Keratinocyte (primary cell): ENCODE data around the gene TMOD3. TPM values are rescaled to one million over a fixed set of nuclear protein-coding genes. Genes with fewer than 3 reads are reported as not detected.

Source experiments
- DNase-seq: peaks from one replicate; pipeline ENCODE4 v3.0.0-alpha.2; 2011; ENCODE audit warnings: low read depth, missing footprints, low spot score
- FAIRE-seq: peaks from 2 replicates; lab custom pipeline; 2011; peaks lifted over from hg19 to GRCh38; lab: Jason Lieb, UNC
- H2AFZ ChIP-seq: 2 replicates; pipeline ENCODE4 v1.6.0; 2012; ENCODE audit warnings: low read length, control low read depth, inconsistent platforms; ENCODE audit not compliant: control insufficient read depth
- H3K27ac ChIP-seq: 2 replicates; pipeline ENCODE4 v1.5.1; 2011; ENCODE audit warnings: low read length; ENCODE audit not compliant: control insufficient read depth, insufficient read depth
- H3K27me3 ChIP-seq: 3 replicates; pipeline ENCODE4 v1.6.0; 2011; ENCODE audit warnings: low read length; ENCODE audit not compliant: control insufficient read depth, insufficient read depth; ENCODE audit errors: extremely low read depth
- H3K36me3 ChIP-seq, 2 experiments: 2 replicates in 1 of 2; 3 replicates in 1 of 2; pipeline ENCODE4 v1.5.1; 2011; ENCODE audit warnings: low read length in 2 of 2, mild to moderate bottlenecking in 1 of 2; ENCODE audit not compliant: control insufficient read depth in 2 of 2, insufficient read depth in 2 of 2; ENCODE audit errors: extremely low read depth in 1 of 2
- H3K4me1 ChIP-seq: 3 replicates; pipeline ENCODE4 v1.5.1; 2011; ENCODE audit warnings: low read length; ENCODE audit not compliant: control insufficient read depth, insufficient read depth; ENCODE audit errors: extremely low read depth
- H3K4me2 ChIP-seq: 3 replicates; pipeline ENCODE4 v1.6.0; 2011; ENCODE audit warnings: low read depth, low read length; ENCODE audit not compliant: control insufficient read depth, insufficient read depth; ENCODE audit errors: extremely low read depth
- H3K4me3 ChIP-seq, 3 experiments: fragments of 200-600 bp in 1 of 3; sonication (generic) in 1 of 3; 2 replicates in 2 of 3; 3 replicates in 1 of 3; pipeline ENCODE4 v1.5.1; 2011 to 2016; ENCODE audit warnings: low read length in 3 of 3, mild to moderate bottlenecking in 3 of 3, control low read depth in 2 of 3, inconsistent platforms in 1 of 3, low read depth in 1 of 3, mixed read lengths in 1 of 3, mixed run types in 1 of 3, moderate library complexity in 1 of 3; ENCODE audit not compliant: control insufficient read depth in 2 of 3, insufficient read depth in 2 of 3; ENCODE audit errors: extremely low read depth in 1 of 3
- H3K79me2 ChIP-seq: 2 replicates; pipeline ENCODE4 v1.6.0; 2012; ENCODE audit warnings: low read length; ENCODE audit not compliant: control insufficient read depth, insufficient read depth
- H3K9ac ChIP-seq: 3 replicates; pipeline ENCODE4 v1.6.0; 2011; ENCODE audit warnings: low read length; ENCODE audit not compliant: control insufficient read depth, insufficient read depth; ENCODE audit errors: extremely low read depth
- H3K9me1 ChIP-seq: 3 replicates; pipeline ENCODE4 v1.6.0; 2011; ENCODE audit warnings: low read length; ENCODE audit not compliant: control insufficient read depth, insufficient read depth; ENCODE audit errors: extremely low read depth
- H3K9me3 ChIP-seq: 2 replicates; pipeline ENCODE4 v1.5.1; 2012; ENCODE audit warnings: low read depth, low read length; ENCODE audit not compliant: control insufficient read depth
- H4K20me1 ChIP-seq: 3 replicates; pipeline ENCODE4 v1.6.0; 2011; ENCODE audit warnings: low read length; ENCODE audit not compliant: control insufficient read depth, insufficient read depth; ENCODE audit errors: extremely low read depth
- CTCF ChIP-seq, 3 experiments: IDR thresholded peaks in 1 of 3; conservative IDR thresholded peaks in 1 of 3; optimal IDR thresholded peaks in 1 of 3; 2 replicates in 2 of 3; 3 replicates in 1 of 3; pipeline versions ENCODE3 to v1.5.1; 2011; ENCODE audit warnings: low read length in 3 of 3, mild to moderate bottlenecking in 3 of 3, moderate library complexity in 2 of 3, control low read depth in 1 of 3, inconsistent platforms in 1 of 3; ENCODE audit not compliant: insufficient read depth in 2 of 3; ENCODE audit errors: extremely low read depth in 1 of 3
- EZH2 ChIP-seq: IDR thresholded peaks from one replicate; pipeline ENCODE4 v1.6.1; 2012; ENCODE audit warnings: inconsistent platforms, mild to moderate bottlenecking, low read length, moderate library complexity
- dilution Hi-C: fragments of 300-500 bp; cut with MboI; formaldehyde crosslinking; loops from one replicate; pipeline ENCODE4 v1.7.0; 2020; ENCODE audit warnings: low sequenced_read_pairs; ENCODE audit not compliant: extremely low pct_ligation_motif_present
- polyA plus RNA-seq, 5 experiments: library from polyadenylated mRNA; depleted of rRNA in 3 of 5; stranded (reverse) in 3 of 5; stranded (forward) in 1 of 5; unstranded in 1 of 5; fragments of >200 nt; gene quantifications; 1 replicate in 1 of 5; 2 replicates in 3 of 5; 3 replicates in 1 of 5; pipeline versions ENCODE4 v1.2.1 to v1.2.3, GENCODE V29; 2011 to 2012; ENCODE audit warnings: missing spikeins in 2 of 5, low read depth in 1 of 5, low replicate concordance in 1 of 5

The TMOD3 gene
- polyA plus RNA-seq, 1 donor (not counting 4 experiments of a cell fraction or from before 2014, with no cell fraction given) = 100 TPM

DNA sequence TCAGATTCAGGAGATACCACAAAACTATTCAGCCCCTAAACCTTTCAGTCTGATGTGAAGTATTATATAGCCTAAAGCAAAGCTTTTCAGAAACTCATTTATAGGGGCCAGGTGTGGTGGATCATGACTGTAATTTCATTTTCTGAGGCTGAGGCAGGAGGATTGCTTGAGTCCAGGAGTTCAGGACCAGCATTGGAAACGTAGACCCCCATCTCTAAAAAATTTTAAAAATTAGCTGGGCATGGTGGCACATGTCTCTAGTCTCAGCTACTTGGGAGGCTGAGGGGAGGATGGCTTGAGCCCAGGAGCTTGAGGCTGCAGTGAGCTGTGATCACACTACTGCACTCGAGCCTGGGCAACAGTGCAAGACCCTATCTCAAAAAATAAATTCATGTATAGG, 60.0 kb downstream of the TMOD3 start:
- H3K27ac ChIP-seq = no peak overlapping the region
- H3K9ac ChIP-seq = no peak overlapping the region
- dilution Hi-C loops = no loop called here
- H3K4me1 ChIP-seq = peaks cover 7% of the 10 kb centered on the region
- no peak overlapping the region for H2AFZ ChIP-seq
- H3K4me2 ChIP-seq = no peak overlapping the region
- peaks cover 5% of the 10 kb centered on the region for H4K20me1 ChIP-seq
- no peak for TF ChIP-seq CTCF (optimal IDR thresholded peaks at IDR 0.05 in 1 of 3, IDR thresholded peaks at IDR 0.05 in 1 of 3, conservative IDR thresholded peaks at IDR 0.05 in 1 of 3; ENCODE audit: extremely low read depth in 1 of 3, insufficient read depth in 2 of 3, low read length in 3 of 3)
- TF ChIP-seq EZH2 = no peak
- H3K9me1 ChIP-seq = no peaks in the 10 kb centered on the region
- H3K79me2 ChIP-seq = peaks cover 54% of the 10 kb centered on the region
- H3K27me3 ChIP-seq = no peaks in the 10 kb centered on the region
- H3K9me3 ChIP-seq = no peaks in the 10 kb centered on the region
- DNase-seq = no peak
- no peak overlapping the region for H3K4me3 ChIP-seq
- no peak for FAIRE-seq
- H3K36me3 ChIP-seq = peaks cover 15 to 31% of the 10 kb centered on the region in 2 experiments

GRCh38 chr15:51904421-51904820, 75.0 kb downstream of the TMOD3 start:
- dilution Hi-C loops = no loop called here
- H3K27ac ChIP-seq = no peak overlapping the region
- H3K4me3 ChIP-seq = no peak overlapping the region
- no peaks in the 10 kb centered on the region for H3K9me1 ChIP-seq
- H3K79me2 ChIP-seq = peaks cover 25% of the 10 kb centered on the region
- H3K9me3 ChIP-seq = no peaks in the 10 kb centered on the region
- H3K4me1 ChIP-seq = peaks cover 4% of the 10 kb centered on the region
- DNase-seq (no peak), FAIRE-seq (no peak)
- no peak overlapping the region for H2AFZ ChIP-seq
- no peaks in the 10 kb centered on the region for H3K27me3 ChIP-seq
- TF ChIP-seq CTCF (optimal IDR thresholded peaks at IDR 0.05 in 1 of 3, IDR thresholded peaks at IDR 0.05 in 1 of 3, conservative IDR thresholded peaks at IDR 0.05 in 1 of 3; ENCODE audit: extremely low read depth in 1 of 3, insufficient read depth in 2 of 3, low read length in 3 of 3) = no peak
- no peak for TF ChIP-seq EZH2
- H3K9ac ChIP-seq = no peak overlapping the region
- H4K20me1 ChIP-seq = peaks cover 13% of the 10 kb centered on the region
- no peak overlapping the region for H3K4me2 ChIP-seq
- H3K36me3 ChIP-seq = peaks cover 29 to 54% of the 10 kb centered on the region in 2 experiments
